Measurements from ENCODE around the gene KIF2B.

KIF2B gene

GRCh38 chr17:53794875-53795274, 27.9 kb upstream of the KIF2B start:
- no peak overlapping the region for H3K4me3 ChIP-seq (ENCODE audit: low read depth, low read length)
- no peaks in the 10 kb centered on the region for H3K9me3 ChIP-seq (ENCODE audit: control insufficient read depth, low read length)
- H3K27me3 ChIP-seq (ENCODE audit: control insufficient read depth, insufficient read depth, low read length), result no peaks in the 10 kb centered on the region
- no peak overlapping the region for H3K9ac ChIP-seq
- no peaks in the 10 kb centered on the region for H3K36me3 ChIP-seq (ENCODE audit: control insufficient read depth, insufficient read depth, low read length)
- TF ChIP-seq CTCF (IDR thresholded peaks at IDR 0.05), result no peak
- H3K4me2 ChIP-seq (ENCODE audit: low read length), result no peak overlapping the region
- H3K27ac ChIP-seq, result no peak overlapping the region
- no peaks in the 10 kb centered on the region for H3K4me1 ChIP-seq
- H3K79me2 ChIP-seq, result no peaks in the 10 kb centered on the region
- no peak overlapping the region for H2AFZ ChIP-seq

- no peaks in the 10 kb centered on the region for H3K36me3 ChIP-seq (ENCODE audit: control insufficient read depth, insufficient read depth, low read length)
- H3K9me3 ChIP-seq (ENCODE audit: control insufficient read depth, low read length), result no peaks in the 10 kb centered on the region
- H2AFZ ChIP-seq, result no peak overlapping the region
- no peak for TF ChIP-seq CTCF (IDR thresholded peaks at IDR 0.05)
- no peaks in the 10 kb centered on the region for H3K4me1 ChIP-seq
- H3K4me2 ChIP-seq (ENCODE audit: low read length), result no peak overlapping the region
- H3K4me3 ChIP-seq (ENCODE audit: low read depth, low read length), result no peak overlapping the region
- H3K27me3 ChIP-seq (ENCODE audit: control insufficient read depth, insufficient read depth, low read length), result no peaks in the 10 kb centered on the region
- H3K9ac ChIP-seq, result no peak overlapping the region
- H3K27ac ChIP-seq, result no peak overlapping the region
- H3K79me2 ChIP-seq, result no peaks in the 10 kb centered on the region
Measured at GRCh38 chr17:53796642-53797041, 26.1 kb upstream of the KIF2B start.

GRCh38 chr17:53797501-53797900, 25.2 kb upstream of the KIF2B start:
- no peaks in the 10 kb centered on the region for H3K36me3 ChIP-seq (ENCODE audit: control insufficient read depth, insufficient read depth, low read length)
- no peaks in the 10 kb centered on the region for H3K27me3 ChIP-seq (ENCODE audit: control insufficient read depth, insufficient read depth, low read length)
- no peaks in the 10 kb centered on the region for H3K79me2 ChIP-seq
- H2AFZ ChIP-seq, result no peak overlapping the region
- no peaks in the 10 kb centered on the region for H3K4me1 ChIP-seq
- no peak overlapping the region for H3K4me3 ChIP-seq (ENCODE audit: low read depth, low read length)
- H3K4me2 ChIP-seq (ENCODE audit: low read length), result no peak overlapping the region
- no peak for TF ChIP-seq CTCF (IDR thresholded peaks at IDR 0.05)
- H3K9me3 ChIP-seq (ENCODE audit: control insufficient read depth, low read length), result no peaks in the 10 kb centered on the region
- no peak overlapping the region for H3K27ac ChIP-seq
- H3K9ac ChIP-seq, result no peak overlapping the region

- H3K27ac ChIP-seq, result no peak overlapping the region
- no peaks in the 10 kb centered on the region for H3K27me3 ChIP-seq (ENCODE audit: control insufficient read depth, insufficient read depth, low read length)
- no peaks in the 10 kb centered on the region for H3K4me1 ChIP-seq
- no peaks in the 10 kb centered on the region for H3K79me2 ChIP-seq
- no peak overlapping the region for H2AFZ ChIP-seq
- H3K4me3 ChIP-seq (ENCODE audit: low read depth, low read length), result no peak overlapping the region
- no peaks in the 10 kb centered on the region for H3K9me3 ChIP-seq (ENCODE audit: control insufficient read depth, low read length)
- H3K36me3 ChIP-seq (ENCODE audit: control insufficient read depth, insufficient read depth, low read length), result no peaks in the 10 kb centered on the region
- no peak overlapping the region for H3K4me2 ChIP-seq (ENCODE audit: low read length)
- no peak for TF ChIP-seq CTCF (IDR thresholded peaks at IDR 0.05)
- no peak overlapping the region for H3K9ac ChIP-seq
Measured at GRCh38 chr17:53804437-53804836, 18.3 kb upstream of the KIF2B start.

- no peaks in the 10 kb centered on the region for H3K27me3 ChIP-seq (ENCODE audit: control insufficient read depth, insufficient read depth, low read length)
- H3K9me3 ChIP-seq (ENCODE audit: control insufficient read depth, low read length), result no peaks in the 10 kb centered on the region
- H3K79me2 ChIP-seq, result no peaks in the 10 kb centered on the region
- H3K36me3 ChIP-seq (ENCODE audit: control insufficient read depth, insufficient read depth, low read length), result no peaks in the 10 kb centered on the region
- no peak overlapping the region for H3K27ac ChIP-seq
- TF ChIP-seq CTCF (IDR thresholded peaks at IDR 0.05), result no peak
- no peak overlapping the region for H3K9ac ChIP-seq
- no peaks in the 10 kb centered on the region for H3K4me1 ChIP-seq
- H3K4me3 ChIP-seq (ENCODE audit: low read depth, low read length), result no peak overlapping the region
- H3K4me2 ChIP-seq (ENCODE audit: low read length), result no peak overlapping the region
- H2AFZ ChIP-seq, result no peak overlapping the region
Measured at GRCh38 chr17:53806473-53806872, 16.3 kb upstream of the KIF2B start.

Measured in parathyroid adenoma (tissue), 2 donors.